ENCODE measurements around the gene ITFG1.

- TF ChIP-seq CTCF (IDR thresholded peaks at IDR 0.05; ENCODE audit: low read depth, low read length, poor library complexity, severe bottlenecking), result no peak
- TF ChIP-seq EZH2phosphoT487 (IDR thresholded peaks at IDR 0.05; ENCODE audit: borderline replicate concordance, low read length), result no peak
Observed at GRCh38 chr16:47109361-47109760, 351.5 kb downstream of the ITFG1 start.
